Measurements from ENCODE around the gene RNASE11. TPM values are rescaled to one million over a fixed set of nuclear protein-coding genes. Genes with fewer than 3 reads are reported as not detected.

The RNASE11 gene
- total RNA-seq, 1 experiment from 2014 or later: not detected

- H3K23me2 ChIP-seq (ENCODE audit: insufficient read length, low read depth, low read length, poor library complexity, severe bottlenecking): peaks cover 5% of the 10 kb centered on the region
- no peak overlapping the region for H3K27ac ChIP-seq (ENCODE audit: insufficient read length, low read depth, low read length)
- no peak overlapping the region for H2BK20ac ChIP-seq (ENCODE audit: low read depth, low read length, poor library complexity, severe bottlenecking)
- no peak overlapping the region for H4K91ac ChIP-seq (ENCODE audit: insufficient read length, low read depth, low read length)
- no peak overlapping the region for H3K56ac ChIP-seq (ENCODE audit: insufficient read length, low read depth, low read length)
- no peak overlapping the region for H3K4me3 Mint-ChIP-seq
- no peak overlapping the region for H4K5ac ChIP-seq (ENCODE audit: insufficient read length, low read depth, low read length)
- no peaks in the 10 kb centered on the region for H3K27me3 Mint-ChIP-seq (ENCODE audit: low read depth)
- no peak overlapping the region for H3K4ac ChIP-seq (ENCODE audit: low read depth, low read length)
- H2BK5ac ChIP-seq (ENCODE audit: insufficient read length, low read length): no peak overlapping the region
- no peaks in the 10 kb centered on the region for H3K9me3 ChIP-seq (ENCODE audit: control insufficient read depth, low read depth, low read length)
- no peak for DNase-seq
- no peak overlapping the region for H3K18ac ChIP-seq (ENCODE audit: insufficient read length, low read depth, low read length)
- H3T11ph ChIP-seq (ENCODE audit: low read length): no peak overlapping the region
- H2BK12ac ChIP-seq (ENCODE audit: insufficient read length, low read depth, low read length): no peak overlapping the region
- no peaks in the 10 kb centered on the region for H3K79me1 ChIP-seq (ENCODE audit: insufficient read depth, low read depth, low read length, poor library complexity, severe bottlenecking)
- H3K9ac ChIP-seq (ENCODE audit: extremely low read depth, insufficient read length, low read length): no peak overlapping the region
- no peaks in the 10 kb centered on the region; a peak in 1 of 5 replicates for H3K9me3 Mint-ChIP-seq
- no peak overlapping the region for H2AFZ ChIP-seq (ENCODE audit: low read length)
- no peak overlapping the region for H3K27ac Mint-ChIP-seq
- peaks cover 8 to 9% of the 10 kb centered on the region in 2 experiments for H3K4me1 Mint-ChIP-seq
- H2AK5ac ChIP-seq (ENCODE audit: insufficient read length, low read length): no peak overlapping the region
- H3K27me3 ChIP-seq (ENCODE audit: insufficient read depth, low read length): no peaks in the 10 kb centered on the region
- H4K8ac ChIP-seq (replicated peaks; ENCODE audit: insufficient read length, low read depth, low read length): no peak overlapping the region
- H3K79me2 ChIP-seq (ENCODE audit: insufficient read depth, low read length): no peaks in the 10 kb centered on the region
- H2BK120ac ChIP-seq (ENCODE audit: low read depth, low read length, poor library complexity, severe bottlenecking): no peak overlapping the region
- WGBS (ENCODE audit: extremely low coverage, insufficient read length, low lambda C conversion rate): no CpG with 5 or more reads among the region's 5 CpGs
- H3K4me1 ChIP-seq (ENCODE audit: insufficient read depth, low read length): no peaks in the 10 kb centered on the region; the same call in 1 of the 2 replicates
- H3K4me2 ChIP-seq (ENCODE audit: insufficient read depth, insufficient read length, low read length): no peak overlapping the region
- no peaks in the 10 kb centered on the region for H4K20me1 ChIP-seq (ENCODE audit: control insufficient read depth, insufficient read depth, insufficient read length)
- H3K14ac ChIP-seq (ENCODE audit: insufficient read depth, low read length): no peak overlapping the region
- H3K36me3 Mint-ChIP-seq (ENCODE audit: insufficient read depth in 1 of 3, low read depth in 3 of 3): no peaks in the 10 kb centered on the region
- no peak for TF ChIP-seq CTCF (conservative IDR thresholded peaks at IDR 0.05)
- no peak overlapping the region for H3K23ac ChIP-seq (ENCODE audit: insufficient read length, low read depth, low read length)
- H2BK15ac ChIP-seq (ENCODE audit: low read depth, low read length): no peak overlapping the region
These were observed 19.8 kb upstream of the RNASE11 start for GRCh38 chr14:20607617-20608016.
